GM12878 (cell line): ENCODE results near the gene THAP3.

ENCODE experiments used
- CEBPB ChIP-seq, 2 experiments: fragments of 150-350 bp in 1 of 2; IDR thresholded peaks; 2 replicates each; pipeline ENCODE4 v1.6.1; 2012 to 2014; ENCODE audit warnings: low read depth in 2 of 2, low read length in 2 of 2, borderline replicate concordance in 1 of 2, inconsistent platforms in 1 of 2
- CTCF ChIP-seq, 3 experiments: IDR thresholded peaks in 2 of 3; conservative IDR thresholded peaks in 1 of 3; 2 replicates each; pipeline ENCODE4 v1.5.1; 2011; ENCODE audit warnings: low read depth in 3 of 3, low read length in 3 of 3, mild to moderate bottlenecking in 3 of 3, control low read depth in 2 of 3, moderate library complexity in 2 of 3, inconsistent platforms in 1 of 3, mixed read lengths in 1 of 3; ENCODE audit not compliant: control insufficient read depth in 2 of 3, insufficient read depth in 1 of 3; ENCODE audit errors: extremely low read depth in 1 of 3
- MAX ChIP-seq: IDR thresholded peaks from 2 replicates; pipeline ENCODE4 v1.6.1; 2012; ENCODE audit warnings: low read depth, low read length, improper control_type of control experiment
- REST ChIP-seq: IDR thresholded peaks from 2 replicates; pipeline ENCODE4 v1.6.1; 2012; ENCODE audit warnings: mild to moderate bottlenecking, low read depth, low read length

- no peak for TF ChIP-seq CEBPB (IDR thresholded peaks at IDR 0.05; ENCODE audit: borderline replicate concordance in 1 of 2, low read depth in 2 of 2, low read length in 2 of 2)
- TF ChIP-seq CTCF (IDR thresholded peaks at IDR 0.05 in 2 of 3, conservative IDR thresholded peaks at IDR 0.05 in 1 of 3; ENCODE audit: control insufficient read depth in 2 of 3, extremely low read depth in 1 of 3, insufficient read depth in 1 of 3, low read depth in 3 of 3, low read length in 3 of 3) = no peak
- no peak for TF ChIP-seq REST
- no peak for TF ChIP-seq MAX
These were observed 1.3 kb upstream of the THAP3 start for GRCh38 chr1:6623269-6623965.
